GM12801 (cell line): ENCODE measurements around the gene PPCDC.

Experiments
- TF ChIP-seq, protein P1 (sequence below): IDR thresholded peaks from one replicate; pipeline ENCODE4 v1.5.1; 2011; ENCODE audit warnings: control low read depth; ENCODE audit not compliant: insufficient read length; ENCODE audit errors: extremely low read depth

PPCDC gene

GRCh38 chr15:75016431-75016830 is 7.0 kb upstream of the PPCDC start:
- TF ChIP-seq, protein P1, sequence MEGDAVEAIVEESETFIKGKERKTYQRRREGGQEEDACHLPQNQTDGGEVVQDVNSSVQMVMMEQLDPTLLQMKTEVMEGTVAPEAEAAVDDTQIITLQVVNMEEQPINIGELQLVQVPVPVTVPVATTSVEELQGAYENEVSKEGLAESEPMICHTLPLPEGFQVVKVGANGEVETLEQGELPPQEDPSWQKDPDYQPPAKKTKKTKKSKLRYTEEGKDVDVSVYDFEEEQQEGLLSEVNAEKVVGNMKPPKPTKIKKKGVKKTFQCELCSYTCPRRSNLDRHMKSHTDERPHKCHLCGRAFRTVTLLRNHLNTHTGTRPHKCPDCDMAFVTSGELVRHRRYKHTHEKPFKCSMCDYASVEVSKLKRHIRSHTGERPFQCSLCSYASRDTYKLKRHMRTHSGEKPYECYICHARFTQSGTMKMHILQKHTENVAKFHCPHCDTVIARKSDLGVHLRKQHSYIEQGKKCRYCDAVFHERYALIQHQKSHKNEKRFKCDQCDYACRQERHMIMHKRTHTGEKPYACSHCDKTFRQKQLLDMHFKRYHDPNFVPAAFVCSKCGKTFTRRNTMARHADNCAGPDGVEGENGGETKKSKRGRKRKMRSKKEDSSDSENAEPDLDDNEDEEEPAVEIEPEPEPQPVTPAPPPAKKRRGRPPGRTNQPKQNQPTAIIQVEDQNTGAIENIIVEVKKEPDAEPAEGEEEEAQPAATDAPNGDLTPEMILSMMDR = no peak

- TF ChIP-seq, protein P1 = no peak
Observed at GRCh38 chr15:75019916-75020315, 3.5 kb upstream of the PPCDC start.

DNA sequence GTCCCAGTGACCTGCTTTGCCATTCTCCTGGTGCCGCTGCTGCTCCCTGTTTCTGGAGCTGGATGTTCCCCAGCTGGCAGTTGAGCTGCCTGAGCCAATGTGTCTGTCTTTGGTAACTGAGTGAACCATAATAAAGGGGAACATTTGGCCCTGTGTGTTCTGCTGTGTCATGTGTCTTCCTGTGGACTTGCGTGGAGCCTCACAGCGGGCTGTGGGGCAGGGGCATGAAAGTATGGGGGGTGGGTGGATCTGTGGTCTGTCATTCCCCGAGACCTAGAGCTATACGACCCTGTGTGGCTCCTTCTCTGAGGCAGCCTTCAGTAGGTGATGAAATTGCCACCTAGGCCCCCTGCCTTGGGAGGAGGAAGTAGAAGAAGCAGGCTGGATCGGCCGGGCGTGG is 2.0 kb upstream of the PPCDC start:
- TF ChIP-seq, protein P1 = no peak

- TF ChIP-seq, protein P1 = no peak
Observed at GRCh38 chr15:75022783-75023180, 608 bp upstream of the PPCDC start.

GRCh38 chr15:75023872-75024636 is 664 bp downstream of the PPCDC start:
- TF ChIP-seq, protein P1 = no peak

GRCh38 chr15:75025107-75025506 is 1.7 kb downstream of the PPCDC start:
- TF ChIP-seq, protein P1 = no peak

- TF ChIP-seq, protein P1 = no peak
Observed at GRCh38 chr15:75025548-75026260, 2.3 kb downstream of the PPCDC start.
